Stimulated activated naive B cell treated with anti-CD40 and anti-IgM and Interleukin-4, amounts not matched to agents 10 μg/mL and 1 μg/mL and 100 μg/mL, for 72 hours (primary cell): ENCODE data around the gene SPECC1.

Source experiments
- ATAC-seq, 2 donors: fragments of 150-1000 bp; cut with Tn5 transposase; replicated peaks; 2 replicates each; pipeline ENCODE4 v1.10.0; 2021; ENCODE audit warnings: moderate library complexity in 1 of 2
- DNase-seq: peaks from one replicate; pipeline ENCODE4 v3.0.0; 2021
- H3K27ac Mint-ChIP-seq: one replicate; pipeline ENCODE4 v1.8.0; 2022; ENCODE audit warnings: mild to moderate bottlenecking, mixed read lengths
- H3K27me3 Mint-ChIP-seq, 2 donors: one replicate each; pipeline ENCODE4 v1.8.0; 2022; ENCODE audit warnings: mixed read lengths in 2 of 2
- H3K36me3 Mint-ChIP-seq, 2 donors: one replicate each; pipeline ENCODE4 v1.8.0; 2022; ENCODE audit warnings: mixed read lengths in 2 of 2, mild to moderate bottlenecking in 1 of 2
- H3K4me1 Mint-ChIP-seq, 2 donors: one replicate each; pipeline ENCODE4 v1.8.0; 2022; ENCODE audit warnings: mixed read lengths in 2 of 2, mild to moderate bottlenecking in 1 of 2
- H3K4me3 Mint-ChIP-seq, 2 donors: one replicate each; pipeline ENCODE4 v1.8.0; 2022; ENCODE audit warnings: mild to moderate bottlenecking in 2 of 2, mixed read lengths in 2 of 2, moderate library complexity in 1 of 2
- H3K9me3 Mint-ChIP-seq, 2 donors: one replicate each; pipeline ENCODE4 v1.8.0; 2022; ENCODE audit warnings: mixed read lengths in 2 of 2, mild to moderate bottlenecking in 1 of 2

Gene SPECC1

DNA sequence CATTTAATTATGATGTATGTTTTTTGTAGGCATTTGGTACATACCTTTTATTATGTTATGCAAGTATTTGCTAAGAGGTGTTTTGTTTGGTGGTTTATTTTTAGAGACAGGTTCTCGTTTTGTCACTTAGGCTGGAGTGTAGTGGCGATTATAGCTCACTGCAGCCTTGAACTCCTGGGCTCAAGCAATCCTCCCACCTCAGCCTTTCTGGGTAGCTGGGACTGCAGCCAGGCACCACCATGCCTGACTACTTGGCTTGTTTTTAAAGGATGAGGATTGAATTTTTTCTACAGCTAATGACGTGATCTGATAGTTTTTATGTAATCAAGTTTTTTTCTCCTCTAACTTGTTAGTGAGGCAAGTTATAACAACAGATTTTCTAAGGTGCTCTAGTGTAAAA, 199.6 kb downstream of the SPECC1 start:
- H3K36me3 Mint-ChIP-seq, result peaks cover 12 to 23% of the 10 kb centered on the region in 2 donors
- no peak overlapping the region for H3K27ac Mint-ChIP-seq
- DNase-seq (no peak), ATAC-seq (no peak)
- H3K9me3 Mint-ChIP-seq, result peaks cover 4 to 8% of the 10 kb centered on the region in 2 donors
- H3K4me1 Mint-ChIP-seq, result peaks cover 8 to 10% of the 10 kb centered on the region in 2 donors
- no peak overlapping the region for H3K4me3 Mint-ChIP-seq
- no peaks in the 10 kb centered on the region for H3K27me3 Mint-ChIP-seq

DNA sequence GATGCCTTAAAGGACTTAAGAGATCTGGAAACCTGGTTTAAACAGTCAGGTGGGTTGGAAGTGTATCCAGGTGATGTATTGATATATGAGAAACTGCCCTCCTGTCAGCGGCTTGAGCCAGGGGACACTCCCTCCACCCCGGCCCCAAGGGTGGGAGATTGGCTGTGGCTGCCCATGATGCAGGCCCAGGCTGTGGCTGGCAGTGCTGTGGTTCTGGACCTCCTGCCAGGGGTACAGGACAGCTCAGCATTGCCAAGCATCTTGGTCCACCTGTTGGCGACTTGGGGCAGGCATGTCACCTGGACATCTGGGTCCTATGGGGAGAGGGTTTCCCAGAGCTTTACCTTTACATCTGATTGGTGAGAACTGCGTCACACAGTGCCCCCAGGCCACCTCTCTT, 201.0 kb downstream of the SPECC1 start:
- DNase-seq (no peak), ATAC-seq (no peak)
- Mint-ChIP-seq H3K4me1 (peaks cover 0 to 2% of the 10 kb centered on the region in 2 donors), H3K4me3 (no peak overlapping the region), H3K36me3 (peaks cover 12 to 14% of the 10 kb centered on the region in 2 donors), H3K9me3 (peaks cover 4 to 8% of the 10 kb centered on the region in 2 donors), H3K27ac (no peak overlapping the region), H3K27me3 (no peaks in the 10 kb centered on the region)

- peak overlapping the region; percentile 22 for H3K27ac Mint-ChIP-seq
- H3K9me3 Mint-ChIP-seq, result peaks cover 4 to 8% of the 10 kb centered on the region in 2 donors
- ATAC-seq, result no peak
- peaks cover under 1 to 2% of the 10 kb centered on the region in 2 donors for H3K4me1 Mint-ChIP-seq
- no peaks in the 10 kb centered on the region for H3K27me3 Mint-ChIP-seq
- H3K36me3 Mint-ChIP-seq, result peaks cover 12% of the 10 kb centered on the region in 2 donors
- H3K4me3 Mint-ChIP-seq, result no peak overlapping the region
- DNase-seq, result no peak
These were observed 201.5 kb downstream of the SPECC1 start for GRCh38 chr17:20210614-20211013.

DNA sequence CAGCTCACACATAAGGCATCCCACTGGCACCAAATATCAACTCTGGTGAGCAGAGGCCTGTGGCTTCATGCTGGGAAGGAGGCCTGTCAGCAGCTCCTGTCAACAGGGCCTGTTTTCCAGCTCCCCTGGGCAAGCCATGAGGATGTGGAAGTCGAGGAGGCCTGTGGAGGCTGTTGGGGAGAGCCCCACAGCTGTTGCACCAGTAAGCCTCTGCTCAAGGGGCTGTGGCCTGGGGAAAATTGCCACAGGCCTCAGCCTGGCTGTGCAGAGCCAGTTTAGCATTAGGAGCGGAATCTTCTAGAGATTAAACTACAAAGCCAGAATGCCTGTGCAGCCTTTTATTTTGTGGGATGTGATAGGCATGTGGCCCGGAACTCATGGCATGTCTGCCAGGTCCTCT, 202.1 kb downstream of the SPECC1 start:
- Mint-ChIP-seq H3K36me3 (peaks cover 12% of the 10 kb centered on the region in 2 donors), H3K4me1 (peaks cover 6 to 7% of the 10 kb centered on the region in 2 donors), H3K27me3 (no peaks in the 10 kb centered on the region), H3K27ac (no peak overlapping the region), H3K9me3 (peaks cover 4 to 8% of the 10 kb centered on the region in 2 donors), H3K4me3 (no peak overlapping the region)
- DNase-seq (no peak), ATAC-seq (no peak)

- H3K36me3 Mint-ChIP-seq, result peaks cover 12% of the 10 kb centered on the region in 2 donors
- H3K27ac Mint-ChIP-seq, result no peak overlapping the region
- peaks cover 8 to 13% of the 10 kb centered on the region in 2 donors for H3K4me1 Mint-ChIP-seq
- DNase-seq, result no peak
- no peak for ATAC-seq
- H3K9me3 Mint-ChIP-seq, result peaks cover 4 to 8% of the 10 kb centered on the region in 2 donors
- H3K27me3 Mint-ChIP-seq, result no peaks in the 10 kb centered on the region
- no peak overlapping the region for H3K4me3 Mint-ChIP-seq
These were observed 204.3 kb downstream of the SPECC1 start for GRCh38 chr17:20213449-20213848.

DNA sequence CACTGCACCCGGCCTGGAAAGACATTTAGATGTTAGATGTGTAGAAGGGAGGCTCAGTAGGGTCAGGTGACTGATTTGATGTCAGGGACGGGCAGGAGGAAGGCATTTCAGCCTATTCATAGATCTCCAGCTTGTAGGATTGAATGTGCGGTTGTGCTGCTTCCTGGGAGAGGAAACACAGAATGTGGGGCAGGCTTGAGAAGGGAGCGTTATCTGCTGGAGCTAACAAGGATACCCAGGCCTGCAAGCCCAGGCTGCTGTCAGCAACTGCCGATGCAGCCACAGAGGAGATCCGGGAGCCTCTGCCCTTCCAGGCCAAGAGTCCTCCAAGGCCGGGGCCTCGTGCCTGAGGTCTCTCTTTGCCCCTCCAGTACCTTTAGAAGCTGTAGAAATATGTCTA, 205.6 kb downstream of the SPECC1 start:
- ATAC-seq (no peak), DNase-seq (no peak)
- peaks cover 12% of the 10 kb centered on the region in 2 donors for H3K36me3 Mint-ChIP-seq
- H3K4me1 Mint-ChIP-seq, result peaks cover 8 to 13% of the 10 kb centered on the region in 2 donors
- no peaks in the 10 kb centered on the region for H3K27me3 Mint-ChIP-seq
- peaks cover 4 to 8% of the 10 kb centered on the region in 2 donors for H3K9me3 Mint-ChIP-seq
- H3K4me3 Mint-ChIP-seq, result no peak overlapping the region
- H3K27ac Mint-ChIP-seq, result no peak overlapping the region

GRCh38 chr17:20216154-20216815, 207.1 kb downstream of the SPECC1 start:
- no peaks in the 10 kb centered on the region for H3K27me3 Mint-ChIP-seq
- peaks cover 4 to 8% of the 10 kb centered on the region in 2 donors for H3K9me3 Mint-ChIP-seq
- H3K36me3 Mint-ChIP-seq, result peaks cover 9 to 12% of the 10 kb centered on the region in 2 donors
- peaks cover 8 to 13% of the 10 kb centered on the region in 2 donors for H3K4me1 Mint-ChIP-seq
- peak in 1 of 2 donors; percentile 48 for ATAC-seq
- H3K4me3 Mint-ChIP-seq, result no peak overlapping the region
- no peak overlapping the region for H3K27ac Mint-ChIP-seq
- DNase-seq, result no peak

DNA sequence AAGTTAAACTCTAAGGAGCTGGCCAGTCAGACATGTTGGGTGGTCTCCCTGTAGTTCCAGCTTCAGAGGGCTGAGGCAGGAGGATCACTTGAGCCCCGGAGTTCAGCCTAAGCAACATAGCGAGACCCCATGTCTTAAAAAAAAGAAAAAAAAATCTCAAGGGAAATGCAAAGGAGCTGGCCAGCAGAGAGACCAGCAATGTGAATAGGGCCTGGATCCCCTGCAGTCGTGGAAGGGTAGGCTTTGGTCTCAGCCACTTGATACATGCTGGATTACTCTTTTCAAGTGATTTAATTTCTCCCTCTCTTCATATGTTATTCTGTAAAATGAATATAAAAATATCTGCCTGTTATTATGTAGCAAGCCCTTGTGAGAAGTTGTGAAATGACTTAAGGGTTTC, 207.7 kb downstream of the SPECC1 start:
- no peak for DNase-seq
- Mint-ChIP-seq H3K27me3 (no peaks in the 10 kb centered on the region), H3K9me3 (peaks cover 4 to 5% of the 10 kb centered on the region in 2 donors), H3K36me3 (peaks cover 6 to 10% of the 10 kb centered on the region in 2 donors), H3K27ac (no peak overlapping the region), H3K4me3 (no peak overlapping the region), H3K4me1 (peaks cover 8 to 13% of the 10 kb centered on the region in 2 donors)
- no peak for ATAC-seq

DNA sequence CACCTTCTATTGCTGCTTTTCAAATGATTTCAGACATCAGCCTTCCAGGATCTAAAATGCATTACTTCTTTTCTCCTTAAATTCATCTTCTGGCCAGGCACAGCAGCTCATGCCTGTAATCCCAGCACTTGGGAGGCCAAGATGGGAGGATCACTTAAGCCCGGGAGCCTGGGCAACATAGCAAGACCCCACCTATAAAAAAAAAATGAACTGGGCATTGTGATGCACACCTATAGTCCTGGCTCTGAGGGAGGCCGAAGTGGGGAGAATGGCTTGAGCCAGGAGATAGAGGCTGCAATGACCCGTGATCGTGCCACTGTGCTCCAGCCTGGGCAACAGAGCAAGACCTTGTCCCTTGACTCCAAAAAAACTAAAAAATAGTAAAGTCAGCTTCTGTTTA, 208.5 kb downstream of the SPECC1 start:
- no peak overlapping the region for H3K27ac Mint-ChIP-seq
- H3K9me3 Mint-ChIP-seq, result no peaks in the 10 kb centered on the region

GRCh38 chr17:20218272-20218671, 209.1 kb downstream of the SPECC1 start:
- ATAC-seq, result no peak
- Mint-ChIP-seq H3K4me3 (no peak overlapping the region), H3K4me1 (peaks cover 8 to 13% of the 10 kb centered on the region in 2 donors), H3K27me3 (no peaks in the 10 kb centered on the region), H3K27ac (no peak overlapping the region), H3K9me3 (no peaks in the 10 kb centered on the region), H3K36me3 (peaks cover 0 to under 1% of the 10 kb centered on the region in 2 donors)
- DNase-seq, result no peak

More for the DNA sequence above, 208.5 kb downstream of the SPECC1 start:
- H3K4me3 Mint-ChIP-seq, result no peak overlapping the region
- peaks cover 8 to 13% of the 10 kb centered on the region in 2 donors for H3K4me1 Mint-ChIP-seq
- DNase-seq (no peak), ATAC-seq (no peak)
- peaks cover 0 to 4% of the 10 kb centered on the region in 2 donors for H3K36me3 Mint-ChIP-seq
- no peaks in the 10 kb centered on the region for H3K27me3 Mint-ChIP-seq

DNA sequence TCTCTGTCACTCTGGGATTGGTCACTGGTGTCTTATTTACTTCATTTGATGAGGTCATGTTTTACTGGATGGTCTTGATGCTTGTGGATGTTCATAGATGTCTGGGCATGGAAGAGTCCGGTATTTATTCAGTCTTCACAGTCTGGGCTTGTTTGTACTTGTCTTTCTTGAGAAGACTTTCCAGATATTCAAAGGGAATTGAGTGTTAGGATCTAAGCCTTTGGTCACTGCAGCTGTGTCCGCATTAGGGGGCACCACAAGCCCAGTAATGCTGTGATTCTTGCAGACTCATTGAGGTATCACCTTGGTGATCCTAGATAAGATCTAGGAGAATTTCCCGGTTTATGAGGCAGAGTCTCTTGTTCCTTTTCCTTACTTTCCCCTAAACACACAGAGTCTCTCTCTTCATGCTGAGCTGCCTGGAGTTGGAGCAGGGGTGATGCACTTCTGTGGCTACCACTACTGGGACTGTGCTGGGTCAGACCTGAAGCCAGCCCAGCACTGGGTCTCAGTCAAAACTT, 214.7 kb downstream of the SPECC1 start:
- H3K4me3 Mint-ChIP-seq, result no peak overlapping the region
- peaks cover 0 to 1% of the 10 kb centered on the region in 2 donors for H3K36me3 Mint-ChIP-seq
- no peak overlapping the region for H3K27ac Mint-ChIP-seq
- no peaks in the 10 kb centered on the region for H3K4me1 Mint-ChIP-seq
- H3K27me3 Mint-ChIP-seq, result no peaks in the 10 kb centered on the region
- H3K9me3 Mint-ChIP-seq, result no peaks in the 10 kb centered on the region
- ATAC-seq (no peak), DNase-seq (no peak)

GRCh38 chr17:20224379-20224778, 215.2 kb downstream of the SPECC1 start:
- H3K36me3 Mint-ChIP-seq, result peaks cover 0 to 2% of the 10 kb centered on the region in 2 donors
- ATAC-seq (no peak), DNase-seq (no peak)
- no peaks in the 10 kb centered on the region for H3K27me3 Mint-ChIP-seq
- no peak overlapping the region for H3K4me3 Mint-ChIP-seq
- no peaks in the 10 kb centered on the region for H3K9me3 Mint-ChIP-seq
- no peak overlapping the region for H3K27ac Mint-ChIP-seq
- no peaks in the 10 kb centered on the region for H3K4me1 Mint-ChIP-seq

GRCh38 chr17:20225162-20226115, 216.3 kb downstream of the SPECC1 start:
- ATAC-seq (no peak), DNase-seq (no peak)
- Mint-ChIP-seq H3K4me3 (no peak overlapping the region), H3K36me3 (peaks cover 0 to 2% of the 10 kb centered on the region in 2 donors), H3K4me1 (no peaks in the 10 kb centered on the region), H3K27ac (no peak overlapping the region), H3K27me3 (no peaks in the 10 kb centered on the region), H3K9me3 (no peaks in the 10 kb centered on the region)

DNA sequence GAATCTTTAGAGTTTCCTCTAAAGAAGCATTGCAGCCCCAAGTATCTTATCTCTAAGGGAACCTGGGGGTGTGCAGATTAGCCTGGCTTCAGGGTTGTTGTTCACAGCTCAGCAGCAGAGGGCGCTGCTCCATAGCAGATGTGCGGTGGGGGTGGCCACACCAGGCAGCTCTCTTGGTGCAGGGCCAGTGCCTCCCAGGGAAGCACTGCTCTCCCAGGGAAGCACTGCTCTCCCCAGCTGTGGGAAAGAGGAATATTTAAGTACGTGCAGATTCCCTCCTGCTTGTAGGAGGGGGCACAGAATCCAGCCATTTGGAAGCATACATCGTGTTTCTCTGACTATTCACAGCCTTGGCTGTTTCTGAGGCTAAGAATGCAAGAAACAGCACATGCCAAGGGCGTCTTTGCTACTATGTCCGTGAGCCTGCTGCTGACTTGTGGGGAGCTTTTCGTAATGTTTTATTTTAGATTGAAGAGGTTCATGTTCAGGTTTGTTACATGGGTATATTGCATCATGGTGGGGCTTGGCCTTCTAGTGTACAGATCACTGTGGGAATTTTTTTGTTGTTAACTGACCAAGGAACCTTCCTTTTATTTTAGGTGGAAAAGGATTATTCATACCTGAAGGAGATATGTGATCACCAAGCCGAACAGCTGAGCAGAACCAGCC, 217.8 kb downstream of the SPECC1 start:
- H3K27me3 Mint-ChIP-seq, result no peaks in the 10 kb centered on the region
- peaks cover 2 to 7% of the 10 kb centered on the region in 2 donors for H3K36me3 Mint-ChIP-seq
- no peak overlapping the region for H3K27ac Mint-ChIP-seq
- peak; percentile 94 to 99 for ATAC-seq
- no peaks in the 10 kb centered on the region for H3K9me3 Mint-ChIP-seq
- peak; percentile 30 for DNase-seq
- H3K4me3 Mint-ChIP-seq, result no peak overlapping the region
- no peaks in the 10 kb centered on the region for H3K4me1 Mint-ChIP-seq
